HG03025 (cell line): Measurements from ENCODE around the gene MIA2.
"Not testable (repeated sequence)": the region's sequence is repeated elsewhere in the genome, so short reads cannot be mapped to it uniquely, and the experiment has no call there.

Experiments
- ATAC-seq: cut with Tn5 transposase; IDR thresholded peaks from one replicate; pipeline ENCODE4 v1.9.1; 2021; ENCODE audit warnings: mild to moderate bottlenecking, moderate library complexity; ENCODE audit not compliant: unreplicated experiment, low FRiP score

MIA2 gene

DNA sequence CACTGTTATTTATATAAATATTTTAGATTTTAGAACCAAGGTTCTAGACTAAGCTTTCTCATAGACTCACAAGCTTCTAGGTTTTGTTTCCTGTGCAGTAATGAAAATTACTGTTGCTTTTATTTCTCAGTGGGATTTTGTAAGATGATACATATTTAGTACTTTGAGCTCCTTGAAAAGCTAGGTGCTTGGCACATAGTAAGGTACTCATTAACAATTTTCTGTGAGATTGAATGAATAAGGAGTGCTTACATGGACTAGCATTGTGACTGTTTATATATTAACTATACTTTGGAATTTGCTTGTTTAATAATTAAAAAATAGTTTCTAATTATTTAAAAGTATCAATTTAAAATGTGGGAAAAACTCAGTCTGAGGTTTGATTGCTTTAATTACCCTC is 85.7 kb downstream of the MIA2 start:
- ATAC-seq: no peak

DNA sequence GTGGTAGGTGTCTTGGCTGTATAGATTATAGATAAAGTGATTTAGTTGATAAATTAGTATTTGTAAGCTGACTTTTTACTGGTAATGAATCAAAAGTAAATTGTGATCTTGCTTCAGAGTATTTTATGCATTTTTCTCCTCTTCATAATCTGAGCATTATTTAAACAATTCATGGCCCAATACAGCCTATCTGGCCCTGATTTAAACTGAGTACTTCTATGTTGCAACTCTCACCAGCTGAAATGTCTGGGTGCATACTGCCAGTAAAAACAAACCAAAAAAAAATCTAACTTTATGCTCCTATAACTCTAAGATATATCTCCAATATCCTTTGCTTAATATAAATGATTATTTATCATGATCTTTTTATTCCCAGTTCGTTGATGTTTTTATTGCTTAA is 86.6 kb downstream of the MIA2 start:
- ATAC-seq: no peak

DNA sequence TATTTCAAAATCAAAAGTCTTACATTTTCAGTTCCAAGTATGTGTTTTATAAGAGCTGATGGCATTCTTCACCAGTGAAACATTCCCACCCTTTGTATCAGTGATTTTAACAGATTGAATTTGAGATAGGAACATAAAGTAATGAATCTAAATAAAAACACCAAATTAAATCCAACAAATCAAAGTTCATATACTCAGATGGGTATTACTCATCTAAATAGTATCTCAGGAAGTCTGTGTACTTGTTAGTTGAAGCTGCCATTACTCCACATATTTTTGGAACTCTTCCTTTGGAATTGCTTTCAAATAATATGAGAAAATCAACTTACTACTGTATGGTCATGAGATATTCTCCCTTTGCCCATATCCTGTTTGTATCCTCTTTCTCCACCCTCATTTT is 89.1 kb downstream of the MIA2 start:
- no peak for ATAC-seq

DNA sequence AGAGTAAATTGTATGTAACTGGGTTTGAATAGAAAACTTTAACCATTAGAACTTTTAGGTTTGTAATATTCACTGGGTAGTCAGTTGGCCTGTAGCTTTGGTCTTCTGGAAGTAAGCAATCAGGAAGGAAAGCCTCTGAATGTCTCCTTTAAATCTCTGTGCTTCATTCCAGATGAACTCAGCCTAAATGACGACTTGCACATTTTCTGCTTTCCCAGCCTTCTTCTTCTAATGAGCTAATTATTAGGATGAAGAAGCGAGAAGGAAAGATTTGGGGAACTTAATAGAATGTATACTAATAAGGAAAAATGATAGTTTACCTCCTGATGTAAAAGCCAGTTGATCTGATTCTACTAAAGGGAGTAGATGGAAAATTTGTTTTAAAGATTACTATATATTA is 90.4 kb downstream of the MIA2 start:
- ATAC-seq: no peak

DNA sequence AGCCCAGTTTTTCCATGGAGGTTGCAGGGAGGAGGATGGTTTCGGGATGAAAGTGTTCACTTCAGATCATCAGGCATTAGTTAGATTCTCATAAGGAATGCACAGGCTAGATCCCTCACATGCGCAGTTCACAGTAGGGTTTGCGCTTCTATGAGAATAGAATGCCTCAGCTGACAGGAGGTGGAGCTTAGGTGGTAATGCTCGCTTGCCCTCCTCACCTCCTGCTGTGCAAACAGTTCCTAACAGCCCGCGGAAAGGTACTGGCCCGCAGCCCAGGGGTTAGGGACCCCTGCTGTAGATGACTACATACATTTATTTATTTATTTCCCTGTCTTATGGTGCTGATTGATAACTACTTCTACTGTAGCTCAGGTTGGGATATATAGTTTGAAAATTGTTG is 105.3 kb downstream of the MIA2 start:
- no peak for ATAC-seq

DNA sequence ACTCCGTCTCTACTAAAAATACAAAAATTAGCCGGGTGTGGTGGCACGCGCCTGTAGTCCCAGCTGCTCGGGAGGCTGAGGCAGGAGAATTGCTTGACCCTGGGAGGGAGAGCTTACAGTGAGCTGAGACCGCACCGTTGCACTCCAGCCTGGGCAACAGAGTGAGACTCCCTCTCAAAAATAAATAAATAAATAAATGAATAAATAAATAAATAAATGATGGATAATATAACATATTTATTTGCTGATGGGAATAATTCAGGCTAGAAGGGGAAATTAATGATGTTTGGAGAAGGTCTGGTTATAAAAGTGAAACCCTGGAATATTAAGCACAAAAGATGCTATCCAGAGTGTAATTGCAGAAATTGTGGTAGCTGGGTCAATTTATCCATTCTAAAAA is 107.4 kb downstream of the MIA2 start:
- not testable (repeated sequence) for ATAC-seq

DNA sequence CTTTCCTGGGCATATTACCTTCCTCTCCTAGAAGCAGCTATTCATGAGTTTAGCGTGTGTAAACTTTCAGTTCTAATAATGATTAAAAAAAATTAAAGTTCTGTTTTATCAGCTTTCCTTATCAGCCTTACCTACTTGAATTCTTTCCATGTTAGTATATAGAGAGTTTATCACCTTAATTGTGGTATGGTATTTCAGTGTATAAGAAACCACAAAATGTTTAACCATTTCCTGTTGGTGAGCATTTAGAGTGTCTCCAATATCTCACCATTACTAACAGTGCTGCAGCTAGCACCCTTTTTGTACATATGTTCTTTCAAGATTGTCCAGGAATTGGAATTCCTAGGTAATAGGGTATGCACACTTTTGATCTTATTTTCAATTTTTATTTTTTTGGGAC is 109.1 kb downstream of the MIA2 start:
- no peak for ATAC-seq

DNA sequence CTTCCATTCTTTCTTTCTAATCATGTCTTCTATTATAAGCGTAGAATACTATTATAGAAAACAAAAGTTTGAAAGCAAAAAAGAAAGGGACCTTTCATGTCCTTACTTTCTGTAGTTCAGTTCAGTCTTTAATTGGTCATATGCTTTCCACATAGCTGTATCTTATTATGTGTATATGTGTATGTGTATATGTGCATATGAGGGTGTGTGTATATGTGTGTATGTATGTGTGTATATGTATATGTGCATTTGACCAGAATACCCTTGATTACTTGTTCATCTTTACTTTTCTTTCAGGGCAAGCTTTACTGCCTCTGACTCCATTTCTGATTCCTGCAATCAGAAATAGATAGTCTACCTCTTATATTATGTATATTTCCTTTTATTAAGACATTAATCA is 109.9 kb downstream of the MIA2 start:
- no peak for ATAC-seq

DNA sequence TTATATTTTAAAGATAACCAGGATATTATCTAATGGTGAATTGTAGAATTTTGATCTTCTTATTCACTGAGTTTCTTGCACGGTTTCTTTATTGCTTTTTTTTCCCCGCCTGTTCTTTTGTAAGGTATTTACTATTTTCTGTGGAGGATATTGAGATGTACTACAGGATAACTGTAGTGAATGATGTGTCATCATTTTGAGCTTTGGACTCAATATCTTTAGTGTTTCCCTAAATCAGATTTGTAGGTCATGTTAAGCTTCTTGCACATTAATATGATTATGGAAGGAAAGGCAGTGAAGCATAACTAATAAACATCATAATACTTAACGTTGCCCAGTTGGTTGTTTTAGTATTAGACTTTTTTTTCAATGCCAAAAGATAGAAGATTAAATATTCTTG is 117.2 kb downstream of the MIA2 start:
- no peak for ATAC-seq

DNA sequence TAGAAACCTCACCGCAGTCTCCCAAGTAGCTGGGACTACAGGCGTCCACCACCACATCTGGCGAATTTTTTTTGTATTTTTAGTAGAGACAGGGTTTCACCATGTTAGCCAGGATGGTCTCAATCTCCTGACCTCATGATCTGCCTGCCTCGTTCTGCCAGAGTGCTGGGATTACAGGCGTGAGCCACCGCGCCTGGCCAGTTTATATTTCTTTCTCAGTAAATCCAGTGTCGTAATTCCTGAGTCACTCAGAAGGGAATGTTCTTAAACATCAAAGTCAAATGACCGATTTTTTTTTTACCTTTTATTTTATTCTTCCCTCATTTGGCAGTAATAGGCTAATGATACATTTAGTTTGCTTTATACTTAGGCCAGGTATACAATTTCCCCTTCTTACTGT is 118.0 kb downstream of the MIA2 start:
- no peak for ATAC-seq

DNA sequence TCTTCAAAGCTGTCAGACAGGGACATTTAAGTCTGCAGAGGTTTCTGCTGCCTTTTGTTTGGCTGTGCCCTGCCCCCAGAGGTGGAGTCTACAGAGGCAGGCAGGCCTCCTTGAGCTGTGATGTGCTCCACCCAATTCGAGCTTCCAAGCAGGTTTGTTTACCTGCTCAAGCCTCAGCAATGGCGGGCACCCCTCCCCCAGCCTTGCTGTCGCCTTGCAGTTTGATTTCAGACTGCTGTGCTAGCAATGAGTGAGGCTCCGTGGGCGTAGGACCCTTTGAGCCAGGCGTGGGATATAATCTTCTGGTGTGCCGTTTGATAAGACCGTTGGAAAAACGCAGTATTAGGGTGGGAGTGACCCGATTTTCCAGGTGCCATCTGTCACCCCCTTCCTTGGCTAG is 125.4 kb downstream of the MIA2 start:
- not testable (repeated sequence) for ATAC-seq

DNA sequence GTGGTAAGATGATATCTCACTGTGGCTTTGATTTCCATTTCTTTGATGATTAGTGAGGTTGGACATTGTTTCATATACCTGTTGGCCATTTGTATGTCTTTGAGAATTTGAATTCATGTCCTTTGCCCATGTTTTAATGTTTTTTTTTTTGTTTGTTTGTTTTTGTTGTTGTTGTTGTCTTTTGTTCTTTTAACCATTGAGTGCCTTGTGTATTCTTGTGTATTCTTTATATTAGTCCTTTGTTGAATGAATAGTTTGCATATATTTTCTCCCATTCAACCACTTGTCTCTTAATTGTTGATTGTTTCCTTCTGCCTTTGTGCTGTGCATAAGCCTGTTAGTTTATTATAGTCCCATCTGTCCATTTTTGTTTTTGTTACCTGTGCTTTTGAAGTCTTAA is 126.6 kb downstream of the MIA2 start:
- ATAC-seq: no peak

DNA sequence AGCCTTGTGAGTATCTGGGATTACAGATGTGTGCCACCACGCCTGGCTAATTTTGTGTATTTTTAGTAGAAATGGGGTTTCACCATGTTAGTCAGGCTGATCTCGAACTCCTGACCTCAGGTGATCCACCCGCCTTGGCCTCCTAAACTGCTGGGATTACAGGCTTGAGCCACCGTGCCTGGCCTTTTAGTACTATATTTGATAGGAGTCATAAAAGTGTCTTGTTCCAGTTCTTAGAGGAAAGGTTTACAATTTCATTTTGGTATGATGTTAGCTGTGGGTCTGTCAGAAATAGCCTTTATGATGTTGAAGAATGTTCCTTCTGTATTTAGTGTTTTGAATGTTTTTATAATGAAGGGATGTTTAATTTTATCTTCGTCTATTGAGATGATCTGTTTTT is 127.8 kb downstream of the MIA2 start:
- ATAC-seq: not testable (repeated sequence)

DNA sequence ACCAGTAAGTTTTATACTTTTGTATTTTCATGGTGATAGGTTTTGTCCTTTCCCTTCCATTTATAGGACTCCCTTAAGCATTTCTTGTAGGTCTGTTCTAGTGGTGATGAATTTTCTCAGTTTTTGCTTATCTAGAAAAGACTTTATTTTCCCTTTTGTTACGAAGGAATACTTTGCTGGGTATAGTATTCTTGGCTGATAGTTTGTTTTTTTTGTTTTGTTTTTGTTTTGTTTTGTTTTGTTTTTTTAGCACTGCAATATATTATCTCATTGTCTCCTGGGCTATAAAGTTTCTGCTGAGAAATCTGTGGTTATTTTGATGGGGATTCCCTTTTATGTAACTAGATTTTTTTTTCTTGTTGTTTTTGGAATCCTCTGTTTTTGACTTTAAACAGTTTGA is 130.8 kb downstream of the MIA2 start:
- ATAC-seq: no peak

DNA sequence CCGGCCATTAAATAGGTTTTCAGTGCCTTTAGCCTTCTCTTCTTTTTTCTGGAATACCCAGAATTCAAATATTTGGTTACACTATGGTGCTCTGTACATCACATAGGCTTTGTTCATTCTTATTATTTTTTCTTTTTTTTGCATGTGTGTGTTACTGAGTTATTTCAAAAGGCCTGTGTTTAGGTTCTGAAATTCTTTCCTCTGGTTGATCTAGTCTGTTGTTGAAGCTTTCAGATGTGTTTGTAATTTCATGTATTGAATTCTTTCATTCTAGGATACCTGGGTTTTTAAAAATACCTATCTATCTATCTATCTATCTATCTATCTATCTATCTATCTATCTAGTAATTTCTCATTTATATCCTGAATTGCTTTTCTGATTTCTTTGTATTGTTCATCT is 131.6 kb downstream of the MIA2 start:
- no peak for ATAC-seq

DNA sequence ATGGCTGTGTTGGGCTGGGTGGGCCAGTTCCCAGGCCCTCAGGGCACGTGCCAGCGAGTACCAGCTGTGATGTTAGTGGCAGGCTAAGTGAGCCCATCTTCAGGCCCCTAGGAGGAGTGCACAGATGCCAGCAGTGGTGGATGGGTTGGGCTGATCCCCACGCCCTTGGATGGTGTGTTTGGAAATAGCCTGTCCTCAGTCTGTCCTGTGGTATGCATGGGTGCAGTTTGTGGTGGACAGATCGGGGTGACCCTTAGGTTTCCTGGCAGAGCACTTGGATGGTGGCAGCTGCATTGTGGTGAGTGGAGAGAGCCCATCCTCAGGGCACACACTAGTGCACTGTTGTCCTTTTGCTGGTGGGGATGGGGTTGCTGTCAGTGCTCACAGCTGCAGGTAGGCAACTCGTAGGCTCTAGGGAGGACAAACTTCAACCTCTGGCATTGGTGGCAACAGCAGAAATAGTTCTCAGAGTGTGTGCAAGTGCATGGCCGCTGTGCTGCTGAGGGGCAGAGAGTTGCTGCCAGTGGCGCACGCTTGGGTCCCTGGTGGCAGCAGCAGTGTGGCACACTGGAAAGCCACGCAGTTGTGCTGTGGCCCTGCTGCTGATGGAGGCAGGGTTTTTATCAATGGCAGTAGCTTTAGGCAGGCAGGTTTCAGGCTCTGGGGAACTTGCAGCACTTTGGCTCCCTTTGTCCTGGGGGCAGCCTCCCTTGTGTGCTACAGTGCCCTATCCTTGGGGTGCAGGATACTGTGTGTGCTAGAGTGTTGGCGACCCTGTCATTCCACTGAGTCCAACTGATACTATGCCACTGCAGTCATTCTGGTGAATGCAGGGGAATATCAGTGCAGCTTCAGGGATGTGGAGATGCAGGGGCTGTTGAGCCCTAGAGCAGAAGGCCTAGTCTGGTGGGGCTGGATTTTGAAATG is 133.0 kb downstream of the MIA2 start:
- no peak for ATAC-seq

DNA sequence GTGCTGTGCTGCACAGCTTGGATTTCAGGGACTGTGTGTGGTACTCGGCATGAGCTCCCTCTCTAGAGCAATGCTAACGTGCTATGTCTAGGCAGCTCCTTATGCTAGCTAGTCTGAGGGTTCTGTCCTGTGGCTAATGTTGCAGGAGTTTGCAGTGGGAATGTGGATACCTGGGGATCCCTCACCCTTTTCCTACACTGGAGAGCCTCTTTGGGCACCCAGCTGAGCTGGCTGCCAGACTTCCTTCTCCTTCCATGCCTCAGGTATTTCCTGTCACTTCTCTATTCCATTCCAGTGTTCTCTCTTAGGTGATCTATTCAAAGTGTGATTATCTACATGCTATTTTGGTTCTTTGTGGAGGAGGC is 133.7 kb downstream of the MIA2 start:
- ATAC-seq: no peak

DNA sequence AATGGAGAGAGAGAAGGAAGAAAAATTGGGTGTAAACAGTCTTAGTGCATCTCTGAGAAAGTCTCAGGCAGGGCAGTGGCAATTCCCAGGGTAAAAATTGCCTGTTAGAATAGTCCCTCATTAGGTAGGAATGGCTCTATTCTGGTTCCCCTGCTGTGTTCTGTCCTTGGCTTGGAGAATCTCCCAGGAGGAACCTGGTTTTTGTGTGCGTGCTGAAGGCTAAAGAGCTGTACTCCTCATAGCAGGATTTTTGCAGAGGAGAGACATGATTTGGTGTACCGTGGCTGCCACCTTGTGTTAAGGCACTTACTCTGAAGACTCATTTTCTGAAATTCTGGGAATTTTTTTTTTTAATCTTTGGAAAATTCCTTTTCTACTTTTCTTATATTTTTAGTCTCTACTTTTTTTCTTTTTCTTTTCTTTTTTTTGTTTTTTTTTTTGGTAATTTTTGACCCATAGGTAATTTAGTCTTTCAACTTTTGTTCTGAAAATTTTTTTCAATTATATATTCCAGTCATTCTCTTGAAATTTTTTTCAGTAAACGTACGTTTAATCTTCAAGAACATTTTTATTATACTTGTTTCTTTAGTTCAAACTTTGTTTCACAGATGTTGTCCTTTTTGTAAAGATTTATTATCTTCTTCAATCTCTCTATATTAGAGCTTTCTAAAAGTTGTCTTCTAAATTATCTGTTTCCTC is 134.7 kb downstream of the MIA2 start:
- no peak for ATAC-seq

DNA sequence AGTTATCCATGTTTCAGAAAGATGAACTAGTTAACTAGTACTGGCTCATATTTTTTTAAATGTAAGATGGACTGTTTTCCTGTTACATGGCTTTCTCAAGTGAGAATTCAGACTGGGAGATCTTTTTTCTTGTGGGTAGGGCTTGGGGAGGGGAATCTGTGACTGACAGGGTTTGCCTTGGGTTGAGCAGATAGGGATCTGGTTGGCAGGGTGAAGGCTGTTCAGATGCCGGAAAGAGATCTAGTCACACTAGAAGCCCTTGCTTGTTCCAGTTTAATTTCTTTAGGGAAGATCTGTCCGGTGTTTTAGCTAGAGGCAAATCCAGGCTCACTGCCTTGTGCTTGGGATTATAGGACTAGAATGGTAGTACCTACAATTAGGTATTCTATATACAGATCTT is 135.3 kb downstream of the MIA2 start:
- ATAC-seq: no peak

DNA sequence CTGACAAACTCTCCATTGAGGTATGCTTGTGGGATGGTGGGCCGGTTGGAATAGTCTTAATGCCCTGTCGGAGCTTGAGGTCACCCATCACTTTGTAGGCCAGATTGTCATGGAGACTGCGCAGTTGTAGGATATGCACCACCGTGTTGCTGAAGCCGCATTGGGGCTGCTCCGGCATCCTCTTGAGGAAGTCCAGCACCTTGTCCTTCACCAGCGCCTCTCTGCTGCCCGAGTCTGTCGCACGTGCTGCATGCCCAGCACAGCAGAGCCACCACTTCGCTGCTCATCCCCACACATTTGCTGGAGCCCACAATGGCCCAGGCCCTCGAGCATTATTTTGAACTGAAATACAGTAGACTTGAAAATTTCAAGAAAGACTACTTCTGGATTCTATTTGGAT is 136.7 kb downstream of the MIA2 start:
- no peak for ATAC-seq

DNA sequence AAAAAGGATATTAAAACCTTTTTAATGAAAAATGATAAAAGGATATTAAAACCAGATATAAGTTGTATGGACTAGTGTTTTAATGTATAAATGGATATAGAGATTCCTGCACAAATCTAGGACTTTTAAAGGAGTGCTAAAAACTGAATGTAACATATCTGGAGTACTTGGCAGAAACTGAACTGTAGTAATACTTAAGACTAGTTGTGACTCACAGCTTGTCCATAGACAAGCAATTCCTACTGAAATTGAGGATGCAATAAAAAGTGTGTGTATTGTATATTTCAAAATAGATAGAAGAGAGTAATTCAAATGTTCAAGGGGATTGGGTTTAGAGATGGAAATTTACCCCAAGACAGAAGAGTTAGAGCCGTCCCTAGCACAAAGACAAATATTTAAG is 138.9 kb downstream of the MIA2 start:
- no peak for ATAC-seq

DNA sequence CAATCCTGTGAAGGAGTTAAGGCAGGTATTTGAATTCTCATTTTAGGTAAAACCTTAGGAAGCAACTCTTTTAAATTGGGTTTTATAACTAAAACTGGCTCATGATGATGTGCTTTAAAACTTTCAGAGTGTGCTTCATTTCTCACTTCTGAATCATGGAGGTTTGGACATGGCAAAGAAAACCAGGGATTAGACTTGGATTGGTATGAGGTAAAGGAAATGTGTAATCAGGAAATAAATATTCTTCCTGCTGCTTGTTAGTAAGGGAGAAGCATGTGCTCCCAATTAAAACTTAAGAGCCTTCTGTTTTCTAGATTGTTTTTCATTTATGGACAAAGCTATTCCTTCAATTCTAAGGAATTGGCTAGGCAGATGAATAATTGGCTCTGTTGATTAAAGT is 141.1 kb downstream of the MIA2 start:
- no peak for ATAC-seq
